Fibroblast of skin of right quadriceps (primary cell): Measurements from ENCODE around the gene MRPL47.
A peak's percentile ranks its signal among the peaks of the same experiment; 100 is the strongest.
"Not testable (repeated sequence)": the region's sequence is repeated elsewhere in the genome, so short reads cannot be mapped to it uniquely, and the experiment has no call there.

Experiments
- DNase-seq: peaks from one replicate; pipeline ENCODE4 v3.0.0-alpha.2; 2013

MRPL47 gene

DNA sequence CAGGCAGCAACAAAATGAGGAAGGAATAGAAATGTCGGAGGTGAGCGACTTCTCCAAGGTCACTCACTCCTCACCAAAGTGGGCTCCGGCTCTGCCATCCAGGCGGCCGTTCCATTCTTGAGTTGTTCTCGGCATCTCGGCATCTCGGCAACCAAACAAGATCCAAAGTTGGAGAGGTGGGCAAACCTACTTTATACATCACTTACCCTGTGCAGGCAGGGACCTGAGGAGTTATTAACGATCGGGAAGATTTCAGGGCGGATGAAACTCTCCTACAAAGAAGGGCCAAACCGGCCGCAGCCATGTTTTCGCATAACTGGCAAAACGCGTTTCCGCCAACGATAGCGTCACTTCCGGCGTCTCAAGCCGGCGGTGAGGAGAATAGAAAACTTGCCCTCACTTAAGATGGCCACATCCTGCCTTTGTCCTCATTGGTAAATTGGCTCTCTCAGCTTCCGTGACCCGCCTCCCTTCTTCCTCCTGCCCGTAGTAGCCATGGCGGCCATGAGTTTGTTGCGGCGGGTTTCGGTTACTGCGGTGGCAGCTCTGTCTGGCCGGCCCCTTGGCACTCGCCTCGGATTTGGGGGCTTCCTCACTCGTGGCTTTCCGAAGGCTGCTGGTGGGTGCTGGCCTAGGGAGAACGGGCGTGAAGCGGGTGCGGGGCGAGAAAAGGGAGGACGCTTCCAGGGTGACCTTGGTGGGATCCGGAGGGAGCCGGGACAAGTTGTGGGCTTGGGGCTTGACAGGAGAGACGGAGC is at the start of gene MRPL47, which contains the start of gene NDUFB5:
Gene MRPL47 (minus strand): TSS at position 318 of the 758 bp plus-strand sequence. CDS start 14 bp downstream, at position 304.
Gene NDUFB5 (plus strand): TSS at position 474 of the 758 bp plus-strand sequence. CDS start 22 bp downstream, at position 496.
- DNase-seq = peak; percentile 95

- peak; percentile 79 for DNase-seq
Measured at GRCh38 chr3:179653096-179653797, 48.8 kb upstream of the MRPL47 start.

DNA sequence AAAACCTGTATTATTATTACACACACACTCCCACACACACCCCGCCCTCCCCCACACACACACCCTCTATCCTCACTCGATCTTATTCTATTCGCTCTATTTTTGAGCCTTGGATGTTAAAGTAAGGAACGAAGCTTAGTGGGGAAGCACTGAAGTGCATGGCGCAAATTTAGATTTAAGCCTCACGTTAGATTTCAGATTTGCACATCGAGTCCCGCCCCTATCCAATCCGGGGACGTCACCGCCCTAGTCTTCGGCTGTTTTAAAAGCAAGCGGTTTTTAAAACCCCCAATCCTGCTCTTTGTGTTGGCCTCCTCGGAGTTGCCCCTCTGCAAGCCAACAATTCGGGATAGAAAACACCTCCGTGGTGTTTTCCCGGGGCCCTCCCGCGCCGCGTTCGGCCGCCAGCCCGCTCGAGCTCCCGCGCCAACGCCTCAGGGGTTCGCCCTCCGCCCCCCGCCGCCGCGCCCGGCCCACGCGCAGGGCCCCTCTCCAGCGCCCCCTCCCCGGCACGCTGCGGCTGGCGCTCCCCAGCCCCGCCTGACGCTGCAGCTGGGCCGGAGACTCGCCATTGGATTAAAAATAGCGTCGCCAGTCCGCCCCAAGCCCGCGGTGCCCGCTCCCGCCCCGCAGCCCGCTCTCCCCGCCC is 48.1 kb upstream of the MRPL47 start, which contains the start of gene USP13:
Gene USP13 (plus strand): TSS at position 594 of the 649 bp plus-strand sequence. CDS start 186 bp downstream, outside the sequence.
- peak; percentile 88 for DNase-seq

GRCh38 chr3:179651687-179652446 is 47.4 kb upstream of the MRPL47 start:
- DNase-seq = no peak

DNA sequence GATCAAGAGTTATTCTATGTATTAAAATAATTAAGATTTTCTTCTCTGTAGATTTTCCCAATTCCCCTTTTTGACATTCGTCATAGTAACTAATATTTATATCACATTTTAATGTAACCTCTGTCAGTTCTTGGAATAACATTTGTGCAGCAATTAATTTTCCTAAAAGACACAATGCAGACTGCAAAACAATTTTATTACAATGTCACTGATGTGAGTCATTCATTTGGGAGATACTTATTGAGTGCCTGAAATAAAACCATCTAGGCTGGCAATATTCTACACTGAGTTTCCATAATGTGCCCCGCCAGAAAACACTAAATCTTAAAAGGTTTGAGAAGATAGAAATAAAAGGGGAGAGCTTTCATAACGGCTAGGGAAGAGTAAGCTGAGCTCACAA is 41.7 kb upstream of the MRPL47 start:
- no peak for DNase-seq

DNA sequence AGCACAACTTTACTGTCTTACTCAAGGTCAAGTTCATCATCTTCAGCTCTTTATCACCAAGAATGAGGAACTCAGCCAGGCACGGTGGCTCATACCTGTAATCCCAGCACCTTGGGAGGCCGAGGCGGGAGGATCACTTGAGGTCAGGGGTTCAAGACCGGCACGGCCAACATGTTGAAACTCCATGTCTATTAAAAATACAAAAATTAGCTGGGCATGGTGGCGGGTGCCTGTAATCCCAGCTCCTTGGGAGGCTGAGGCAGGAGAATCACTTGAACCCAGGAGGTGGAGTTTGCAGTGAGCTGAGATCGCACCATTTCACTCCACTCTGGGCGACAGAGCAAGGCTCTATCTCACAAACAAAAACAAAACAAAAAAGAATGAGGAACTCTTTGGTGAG is 39.4 kb upstream of the MRPL47 start:
- DNase-seq = not testable (repeated sequence)

GRCh38 chr3:179642871-179643270 is 38.4 kb upstream of the MRPL47 start:
- no peak for DNase-seq

DNA sequence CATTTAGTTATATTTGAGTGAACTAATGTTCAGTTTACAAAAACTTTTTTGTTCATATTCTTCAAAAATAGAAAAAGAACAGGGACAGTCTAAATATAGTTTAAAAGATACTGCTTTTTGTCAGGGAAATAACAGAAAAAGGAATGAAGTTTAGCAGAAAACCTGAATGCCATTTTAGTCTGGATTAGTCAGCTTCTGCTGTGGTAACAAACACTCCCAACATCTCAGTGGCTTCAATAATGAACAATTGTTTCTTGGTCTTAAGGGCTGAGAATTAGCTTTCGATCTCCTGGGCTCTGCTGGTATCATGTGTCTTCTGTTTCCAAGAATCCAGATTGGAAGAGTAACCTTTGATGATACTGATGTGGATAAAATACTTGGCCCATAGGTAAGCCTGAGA is 36.0 kb upstream of the MRPL47 start:
- DNase-seq = no peak

DNA sequence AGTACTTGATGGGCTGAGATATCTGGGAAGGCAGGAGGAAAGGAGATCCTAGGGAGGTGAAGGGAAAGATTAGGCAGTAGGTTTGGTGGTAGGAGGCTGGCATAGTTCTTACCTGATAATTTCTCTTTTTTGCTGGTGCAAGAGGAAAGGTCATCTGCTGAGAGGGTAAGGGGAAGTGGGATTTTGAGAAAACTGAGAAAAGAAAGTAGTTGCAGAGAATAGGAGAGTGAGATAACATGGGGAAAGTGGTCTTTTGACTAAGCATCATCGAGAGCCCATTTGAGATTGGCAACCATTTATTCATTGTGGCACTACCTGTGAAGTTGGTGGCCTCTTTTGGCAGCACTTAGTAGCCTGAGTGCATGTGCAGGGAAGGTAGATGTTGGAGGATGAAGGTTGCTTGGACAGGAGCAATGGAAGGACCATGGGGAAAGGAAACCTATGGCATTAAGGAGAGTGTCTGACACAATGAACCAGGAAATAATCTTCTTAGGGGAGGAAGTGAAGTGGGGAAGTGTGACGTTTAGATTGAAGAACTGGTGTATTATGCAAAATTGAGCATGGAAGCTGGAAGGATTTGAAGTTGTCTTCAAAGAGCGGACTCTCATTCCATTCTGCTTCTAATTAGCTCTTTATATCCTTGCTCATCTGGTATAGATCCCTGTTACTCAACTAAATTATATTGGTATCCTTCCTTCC is 26.5 kb upstream of the MRPL47 start:
- no peak for DNase-seq

DNA sequence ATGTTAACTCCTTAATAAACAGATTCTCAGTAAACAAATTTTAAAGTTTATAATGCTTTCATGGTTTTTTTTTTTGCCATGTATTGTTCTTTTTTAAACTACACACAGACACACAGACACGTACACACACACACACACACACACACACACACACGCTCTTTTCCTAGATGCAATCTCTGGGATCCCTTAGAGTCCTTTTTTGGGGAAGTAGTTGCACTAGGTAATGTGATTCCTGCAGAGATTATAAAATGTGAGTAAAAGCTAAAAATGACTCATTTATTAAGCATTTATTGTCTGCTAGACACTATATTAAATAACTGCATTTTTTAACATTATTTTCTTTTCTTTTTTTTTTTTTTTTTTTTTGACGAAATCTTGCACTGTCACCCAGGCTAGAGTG is 20.0 kb upstream of the MRPL47 start:
- peak; percentile 75 for DNase-seq

DNA sequence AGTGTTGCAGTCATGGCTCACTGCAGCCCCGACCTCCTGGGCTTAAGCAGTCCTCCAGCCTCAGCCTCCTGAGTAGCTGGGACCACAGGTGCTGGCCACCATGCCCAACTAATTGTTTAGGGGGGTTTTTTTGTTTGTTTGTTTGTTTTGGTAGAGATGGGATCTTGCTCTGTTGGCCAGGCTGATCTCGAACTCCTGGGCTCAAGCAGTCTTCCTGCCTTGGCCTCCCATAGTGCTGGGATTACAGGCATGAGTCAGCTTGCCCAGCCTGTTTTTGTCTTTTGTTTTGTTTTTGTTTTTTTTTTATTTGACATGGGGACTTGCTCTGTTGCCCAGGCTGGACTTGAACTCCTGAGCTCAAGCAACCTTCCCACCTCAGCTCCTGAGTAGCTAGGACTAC is 17.6 kb upstream of the MRPL47 start:
- no peak for DNase-seq

GRCh38 chr3:179615458-179616173 is 11.2 kb upstream of the MRPL47 start:
- DNase-seq = no peak

- DNase-seq = peak; percentile 70
Measured at GRCh38 chr3:179613807-179614206, 9.4 kb upstream of the MRPL47 start.

- DNase-seq = no peak
Measured at GRCh38 chr3:179610066-179610465, 5.6 kb upstream of the MRPL47 start.

- no peak for DNase-seq
Measured at GRCh38 chr3:179608931-179609720, 4.7 kb upstream of the MRPL47 start.

- DNase-seq = no peak
Measured at GRCh38 chr3:179606534-179607085, 2.2 kb upstream of the MRPL47 start.

- no peak for DNase-seq
Measured at GRCh38 chr3:179603831-179604230, 607 bp downstream of the MRPL47 start.

DNA sequence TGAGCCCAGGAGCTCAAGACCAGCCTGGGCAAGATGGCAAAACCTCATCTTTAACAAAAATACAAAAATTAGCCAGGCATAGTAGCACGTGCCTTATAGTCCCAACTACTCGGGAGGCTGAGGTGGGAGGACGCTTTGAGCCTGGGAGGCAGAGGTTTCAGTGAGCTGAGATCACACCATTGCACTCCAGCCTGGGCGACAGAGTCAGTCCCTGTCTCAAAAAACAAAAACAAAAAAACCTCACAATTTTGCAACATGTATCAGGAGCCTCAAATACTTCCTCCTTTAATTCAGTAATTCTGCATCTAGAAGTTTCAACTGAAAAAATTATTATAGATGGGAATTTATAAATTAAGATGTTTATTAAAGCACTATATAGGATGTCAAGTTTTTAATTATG is 1.1 kb downstream of the MRPL47 start:
- no peak for DNase-seq

DNA sequence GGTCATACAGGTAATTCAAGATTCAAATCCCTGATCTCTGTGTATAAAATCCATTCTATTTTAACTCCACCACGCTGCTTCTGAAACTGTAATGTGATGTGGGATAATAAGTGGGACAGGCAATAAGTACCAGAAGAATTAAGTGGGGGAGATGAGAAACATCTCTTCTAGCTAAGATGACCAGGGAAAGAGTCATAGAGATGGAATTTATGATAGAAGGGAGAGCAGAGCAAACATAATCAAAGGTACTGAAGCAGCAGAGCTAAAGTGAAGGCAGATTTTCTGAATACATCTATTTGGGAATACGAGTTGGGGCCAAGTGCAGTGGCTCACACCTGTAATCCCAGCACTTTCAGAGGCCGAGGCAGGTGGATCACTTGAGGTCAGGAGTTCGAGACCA is 4.9 kb downstream of the MRPL47 start:
- no peak for DNase-seq

DNA sequence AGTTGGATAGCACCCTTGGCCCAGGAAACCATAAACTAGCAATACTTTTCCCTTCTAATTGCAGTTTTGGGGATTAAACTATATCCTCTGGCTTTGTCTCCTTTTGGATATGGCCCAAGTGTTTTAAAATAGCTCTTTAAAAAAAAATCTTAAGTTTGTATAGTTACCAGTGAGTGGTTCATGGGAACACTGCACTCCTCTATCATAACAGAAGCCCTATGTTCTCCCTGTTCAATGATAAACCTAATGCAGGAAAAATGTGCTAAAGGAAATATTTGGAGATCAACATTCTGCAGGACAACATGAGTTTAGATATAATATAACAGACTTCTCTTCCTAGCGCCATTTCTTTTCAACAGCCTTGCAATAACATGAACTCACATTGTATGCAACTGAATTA is 13.1 kb downstream of the MRPL47 start:
- DNase-seq = no peak
